HCT116 (cell line): Measurements from ENCODE around the gene ACACA. TPM values are rescaled to one million over a fixed set of nuclear protein-coding genes. Genes with fewer than 3 reads are reported as not detected.

Source experiments
- ATAC-seq: fragments of 200-7000 bp; cut with Tn5 transposase; 2 replicates; pipeline ENCODE4 v1.9.1; 2020; ENCODE audit warnings: mild to moderate bottlenecking, moderate library complexity
- BruUV-seq: library from RNA; stranded (reverse); fragments of 400-500 nt; replicated peaks from 2 replicates; lab custom pipeline; 2021; lab: Mats Ljungman, UMichigan
- CTCF ChIA-PET: fragments of 300-600 bp; sonication (Branson Sonifier 250); formaldehyde crosslinking; loops from one replicate; lab custom pipeline; 2021; ENCODE audit warnings: antibody characterized with exemption; lab: Charles Lee
- POLR2A ChIA-PET: fragments of 300-600, 350-600 bp; sonication (Branson Sonifier 250); formaldehyde crosslinking; loops from one replicate; lab custom pipeline; 2021; ENCODE audit warnings: antibody characterized with exemption; lab: Charles Lee
- RAD21 ChIA-PET, 2 experiments: fragments of 300-600 bp; sonication (Branson Sonifier 250); formaldehyde crosslinking; loops; one replicate each; lab custom pipeline; 2023; ENCODE audit warnings: low total read pairs in 2 of 2; ENCODE audit not compliant: uncharacterized antibody in 2 of 2, unreplicated experiment in 2 of 2, low non-redundant PET in 1 of 2; lab: Charles Lee
- DNase-seq: peaks from one replicate; pipeline ENCODE4 v3.0.0-alpha.2; 2010; ENCODE audit warnings: low read depth, low spot score
- H2AFZ ChIP-seq: fragments of 200-600 bp; shearing (Covaris generic), sonication (generic); 2 replicates; pipeline ENCODE4 v1.6.1; 2017; ENCODE audit warnings: low read depth, mixed run types, mixed read lengths, antibody characterized with exemption, low read length; ENCODE audit not compliant: poor library complexity, severe bottlenecking
- H3K27ac ChIP-seq: 2 replicates; pipeline ENCODE4 v1.5.1; 2012; ENCODE audit warnings: low read depth, low read length
- H3K27me3 ChIP-seq: fragments of 200-600 bp; sonication (generic); 2 replicates; pipeline ENCODE4 v1.6.1; 2016; ENCODE audit warnings: mixed run types, low read length, mixed read lengths; ENCODE audit not compliant: insufficient read depth
- H3K36me3 ChIP-seq, 2 experiments: fragments of 200-500 bp in 1 of 2; fragments of 200-600 bp in 1 of 2; sonication (Bioruptor generic) in 1 of 2; sonication (generic) in 1 of 2; 2 replicates each; pipeline versions ENCODE4 v1.5.1 to v1.6.1; 2014 to 2016; ENCODE audit warnings: low read length in 2 of 2, inconsistent platforms in 1 of 2, mixed read lengths in 1 of 2, mixed run types in 1 of 2; ENCODE audit not compliant: insufficient read depth in 2 of 2, control insufficient read depth in 1 of 2
- H3K4me1 ChIP-seq, 2 experiments: fragments of 200-600 bp in 1 of 2; sonication (generic) in 1 of 2; 2 replicates each; pipeline versions ENCODE4 v1.5.1 to v1.6.1; 2012 to 2017; ENCODE audit warnings: low read length in 2 of 2, inconsistent platforms in 1 of 2, mild to moderate bottlenecking in 1 of 2, mixed read lengths in 1 of 2, mixed run types in 1 of 2, moderate library complexity in 1 of 2; ENCODE audit not compliant: insufficient read depth in 2 of 2, control insufficient read depth in 1 of 2
- H3K4me2 ChIP-seq: fragments of 200-600 bp; sonication (generic); 2 replicates; pipeline ENCODE4 v1.6.1; 2017; ENCODE audit warnings: mixed run types, low read length, mixed read lengths
- H3K4me3 ChIP-seq, 2 experiments: fragments of 200-600 bp in 1 of 2; sonication (generic) in 1 of 2; replicated peaks in 1 of 2; 2 replicates each; pipeline ENCODE4 v1.5.1; 2011 to 2016; ENCODE audit warnings: low read length in 2 of 2, control low read depth in 1 of 2, low read depth in 1 of 2, mild to moderate bottlenecking in 1 of 2, mixed read lengths in 1 of 2, mixed run types in 1 of 2
- H3K79me2 ChIP-seq: fragments of 200-600 bp; sonication (generic); 2 replicates; pipeline ENCODE4 v1.6.1; 2017; ENCODE audit warnings: mild to moderate bottlenecking, mixed run types, low read length, moderate library complexity, mixed read lengths; ENCODE audit not compliant: insufficient read depth
- H3K9ac ChIP-seq: fragments of 200-600 bp; sonication (generic); 2 replicates; pipeline ENCODE4 v1.6.1; 2016; ENCODE audit warnings: low read length, mixed read lengths
- H3K9me2 ChIP-seq: fragments of 200-600 bp; sonication (generic), shearing (Covaris generic); 2 replicates; pipeline ENCODE4 v1.6.1; 2017; ENCODE audit warnings: mixed run types, mild to moderate bottlenecking, moderate library complexity; ENCODE audit not compliant: insufficient read depth
- H3K9me3 ChIP-seq, 2 experiments: fragments of 200-500 bp in 1 of 2; fragments of 200-600 bp in 1 of 2; sonication (Bioruptor generic) in 1 of 2; sonication (generic) in 1 of 2; 2 replicates each; pipeline ENCODE4 v1.6.1; 2014 to 2017; ENCODE audit warnings: low read length in 2 of 2, mixed read lengths in 2 of 2, inconsistent platforms in 1 of 2, low read depth in 1 of 2, mild to moderate bottlenecking in 1 of 2, mixed run types in 1 of 2, moderate library complexity in 1 of 2; ENCODE audit not compliant: control insufficient read depth in 1 of 2, insufficient read depth in 1 of 2
- H4K20me1 ChIP-seq: fragments of 200-600 bp; sonication (generic), shearing (Covaris generic); 2 replicates; pipeline ENCODE4 v1.6.1; 2017; ENCODE audit warnings: mixed run types, mild to moderate bottlenecking, moderate library complexity; ENCODE audit not compliant: insufficient read depth
- ATF3 ChIP-seq: IDR thresholded peaks from 2 replicates; pipeline ENCODE4 v1.6.1; 2012
- CBX3 ChIP-seq: IDR thresholded peaks from 2 replicates; pipeline ENCODE4 v1.6.1; 2012; ENCODE audit warnings: low read depth
- CEBPB ChIP-seq: IDR thresholded peaks from 2 replicates; pipeline ENCODE4 v1.6.1; 2012; ENCODE audit warnings: low read depth
- ELF1 ChIP-seq: IDR thresholded peaks from 2 replicates; pipeline ENCODE4 v1.6.1; 2012; ENCODE audit warnings: low read depth, borderline replicate concordance
- EZH2phosphoT487 ChIP-seq: fragments of 200-600 bp; IDR thresholded peaks from 2 replicates; pipeline ENCODE4 v1.6.1; 2018; ENCODE audit warnings: antibody characterized with exemption, borderline replicate concordance
- FOSL1 ChIP-seq: IDR thresholded peaks from 2 replicates; pipeline ENCODE4 v1.6.1; 2012; ENCODE audit warnings: low read depth
- JUND ChIP-seq: IDR thresholded peaks from 2 replicates; pipeline ENCODE4 v1.6.1; 2012
- POLR2A ChIP-seq: IDR thresholded peaks from 2 replicates; pipeline ENCODE4 v1.7.0; 2011; ENCODE audit warnings: borderline replicate concordance; ENCODE audit not compliant: insufficient read depth, insufficient read length; ENCODE audit errors: extremely low read depth
- POLR2AphosphoS5 ChIP-seq: IDR thresholded peaks from 2 replicates; pipeline ENCODE4 v1.6.1; 2011; ENCODE audit warnings: mild to moderate bottlenecking, low read depth, low read length, moderate library complexity
- RAD21 ChIP-seq: IDR thresholded peaks from 2 replicates; pipeline ENCODE4 v1.6.1; 2012; ENCODE audit warnings: low read depth, mild to moderate bottlenecking
- REST ChIP-seq: IDR thresholded peaks from 2 replicates; pipeline ENCODE4 v1.6.1; 2012; ENCODE audit warnings: low read depth
- YY1 ChIP-seq: IDR thresholded peaks from 2 replicates; pipeline ENCODE4 v1.6.1; 2011; ENCODE audit warnings: low read length, low read depth, moderate library complexity, mild to moderate bottlenecking; ENCODE audit not compliant: insufficient replicate concordance; ENCODE audit errors: extremely low read depth
- ZBTB33 ChIP-seq: IDR thresholded peaks from 2 replicates; pipeline ENCODE4 v1.6.1; 2011; ENCODE audit warnings: mild to moderate bottlenecking, low read length, moderate library complexity; ENCODE audit not compliant: insufficient replicate concordance; ENCODE audit errors: extremely low read depth
- ZFX ChIP-seq: fragments of 450-650 bp; IDR thresholded peaks from 2 replicates; pipeline ENCODE4 v1.6.1; 2017
- ZNF274 ChIP-seq: fragments of 200-500 bp; sonication (Bioruptor generic); IDR thresholded peaks from 2 replicates; pipeline ENCODE4 v1.6.1; 2014; ENCODE audit warnings: mild to moderate bottlenecking, low read depth, low read length, inconsistent platforms
- intact Hi-C: fragments of 100-400 bp; cut with micrococcal nuclease; formaldehyde crosslinking; loops from 2 replicates; pipeline ENCODE4 v1.10.0; 2022
- total RNA-seq: library from RNA; stranded (reverse); gene quantifications from one replicate; pipeline ENCODE4 v1.2.1, GENCODE V29; 2021; ENCODE audit not compliant: unreplicated experiment

The ACACA gene
- total RNA-seq, 1 experiment from 2014 or later, result 161 TPM

GRCh38 chr17:37384560-37385149, 22.0 kb downstream of the ACACA start:
- Histone ChIP-seq H3K9ac (no peak overlapping the region), H3K4me1 (no peaks in the 10 kb centered on the region), H3K27ac (no peak overlapping the region), H3K9me3 (no peaks in the 10 kb centered on the region), H2AFZ (no peak overlapping the region), H3K27me3 (no peaks in the 10 kb centered on the region), H3K79me2 (no peaks in the 10 kb centered on the region), H3K36me3 (no peaks in the 10 kb centered on the region), H3K4me2 (no peak overlapping the region), H3K4me3 (no peak overlapping the region), H3K9me2 (no peaks in the 10 kb centered on the region), H4K20me1 (no peaks in the 10 kb centered on the region)
- ChIA-PET CTCF (no interaction called here), POLR2A (no interaction called here), RAD21 (no interaction called here)
- intact Hi-C loops, result no loop called here
- TF ChIP-seq ELF1 (no peak), JUND (no peak), CBX3 (no peak), ZBTB33 (no peak), ZFX (no peak), CEBPB (no peak), FOSL1 (no peak), EZH2phosphoT487 (no peak), POLR2A (no peak), ZNF274 (no peak), YY1 (no peak), ATF3 (no peak), POLR2AphosphoS5 (no peak), RAD21 (no peak), REST (no peak)
- no peak for ATAC-seq
- DNase-seq, result no peak
- BruUV-seq, result no TSS peak
